GM21515 (cell line): ENCODE measurements around the gene IGF1R.

Experiments used
- ATAC-seq: cut with Tn5 transposase; IDR thresholded peaks from one replicate; pipeline ENCODE4 v1.9.1; 2021; ENCODE audit not compliant: unreplicated experiment

Gene IGF1R

GRCh38 chr15:98671060-98672008 is 23.0 kb downstream of the IGF1R start:
- ATAC-seq = no peak

GRCh38 chr15:98673133-98673532 is 24.8 kb downstream of the IGF1R start:
- no peak for ATAC-seq

- ATAC-seq = no peak
Measured at GRCh38 chr15:98674336-98674735, 26.0 kb downstream of the IGF1R start.

- ATAC-seq = no peak
Measured at GRCh38 chr15:98676586-98677270, 28.4 kb downstream of the IGF1R start.

GRCh38 chr15:98677345-98678059 is 29.2 kb downstream of the IGF1R start:
- no peak for ATAC-seq

- no peak for ATAC-seq
Measured at GRCh38 chr15:98678484-98678883, 30.1 kb downstream of the IGF1R start.

- no peak for ATAC-seq
Measured at GRCh38 chr15:98681061-98681460, 32.7 kb downstream of the IGF1R start.

- ATAC-seq = no peak
Measured at GRCh38 chr15:98682992-98683701, 34.8 kb downstream of the IGF1R start.

GRCh38 chr15:98683831-98684230 is 35.5 kb downstream of the IGF1R start:
- no peak for ATAC-seq

GRCh38 chr15:98684436-98684835 is 36.1 kb downstream of the IGF1R start:
- no peak for ATAC-seq

GRCh38 chr15:98684995-98685525 is 36.7 kb downstream of the IGF1R start:
- ATAC-seq = no peak

GRCh38 chr15:98686983-98687382 is 38.6 kb downstream of the IGF1R start:
- no peak for ATAC-seq

- ATAC-seq = no peak
Measured at GRCh38 chr15:98689431-98689861, 41.1 kb downstream of the IGF1R start.

GRCh38 chr15:98690272-98690950 is 42.1 kb downstream of the IGF1R start:
- ATAC-seq = no peak

GRCh38 chr15:98692213-98692612 is 43.9 kb downstream of the IGF1R start:
- no peak for ATAC-seq

GRCh38 chr15:98694161-98694560 is 45.8 kb downstream of the IGF1R start:
- ATAC-seq = no peak

GRCh38 chr15:98698792-98699191 is 50.5 kb downstream of the IGF1R start:
- no peak for ATAC-seq

- no peak for ATAC-seq
Measured at GRCh38 chr15:98699591-98700424, 51.5 kb downstream of the IGF1R start.

GRCh38 chr15:98700519-98700918 is 52.2 kb downstream of the IGF1R start:
- ATAC-seq = no peak
